ENCODE data around the gene ASB2. TPM values are rescaled to one million over a fixed set of nuclear protein-coding genes. Genes with fewer than 3 reads are reported as not detected.

Gene ASB2
- total and polyA plus RNA-seq, 8 donors: 2.0 to 199 (median 18.7) TPM

DNA sequence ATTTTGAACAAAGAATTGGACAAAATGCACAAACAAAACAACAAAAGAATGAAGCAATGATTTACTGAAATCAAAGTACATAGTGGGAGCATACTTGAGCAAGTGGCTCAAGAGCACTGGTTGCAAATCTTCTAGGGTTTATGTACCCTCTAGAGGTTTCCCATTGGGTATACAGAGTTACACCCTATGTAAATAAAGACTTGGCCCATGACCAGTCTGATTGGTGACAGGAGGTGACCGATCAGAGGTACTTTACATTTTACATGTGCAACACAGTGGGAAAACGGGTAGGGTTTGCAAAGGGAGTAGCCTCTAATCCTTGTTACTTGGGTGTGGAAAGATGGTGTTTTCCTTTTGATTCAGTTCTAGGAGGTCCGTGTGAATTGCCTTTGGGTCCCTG is 59.9 kb downstream of the ASB2 start:
- TF ChIP-seq CTCF (IDR thresholded peaks at IDR 0.05) (no peak), EP300 (IDR thresholded peaks at IDR 0.05) (no peak), POLR2A (IDR thresholded peaks at IDR 0.05) (no peak), POLR2AphosphoS5 (IDR thresholded peaks at IDR 0.05) (peak in 1 of 3 donors; percentile 44)
- no peak overlapping the region for H3K4me3 ChIP-seq
- intact Hi-C loops (cut with DNase I; ENCODE audit: low total_unique reads): no loop called here
- 26 to 50% (median 40%) methylated on average over 3 of the region's 3 CpGs for WGBS, 5 donors
- peak overlapping the region; percentile 62 to 86 (median 74) for H3K27ac ChIP-seq
- peaks cover 0 to 14% (median 3%) of the 10 kb centered on the region in 4 donors for H3K9me3 ChIP-seq
- no peaks in the 10 kb centered on the region for H3K36me3 ChIP-seq
- DNase-seq: peak in 1 of 2 donors; percentile 67
- H3K27me3 ChIP-seq: no peaks in the 10 kb centered on the region
- H3K4me1 ChIP-seq: peaks cover 0 to 13% (median 8%) of the 10 kb centered on the region in 4 donors

- Histone ChIP-seq H3K27ac (peak overlapping the region; percentile 47 to 67 (median 62)), H3K4me1 (peaks cover 0 to 13% (median 8%) of the 10 kb centered on the region in 4 donors), H3K9me3 (peaks cover 0 to 14% (median 3%) of the 10 kb centered on the region in 4 donors), H3K36me3 (no peaks in the 10 kb centered on the region), H3K4me3 (no peak overlapping the region), H3K27me3 (no peaks in the 10 kb centered on the region)
- 22 to 34% (median 29%) methylated on average over 2 of the region's 2 CpGs for WGBS, 5 donors
- TF ChIP-seq EP300 (IDR thresholded peaks at IDR 0.05) (no peak), POLR2AphosphoS5 (IDR thresholded peaks at IDR 0.05) (no peak), CTCF (IDR thresholded peaks at IDR 0.05) (no peak), POLR2A (IDR thresholded peaks at IDR 0.05) (no peak)
- no peak for DNase-seq
- intact Hi-C loops (cut with DNase I; ENCODE audit: low total_unique reads): no loop called here
Observed at GRCh38 chr14:93915800-93916199, 60.6 kb downstream of the ASB2 start.

DNA sequence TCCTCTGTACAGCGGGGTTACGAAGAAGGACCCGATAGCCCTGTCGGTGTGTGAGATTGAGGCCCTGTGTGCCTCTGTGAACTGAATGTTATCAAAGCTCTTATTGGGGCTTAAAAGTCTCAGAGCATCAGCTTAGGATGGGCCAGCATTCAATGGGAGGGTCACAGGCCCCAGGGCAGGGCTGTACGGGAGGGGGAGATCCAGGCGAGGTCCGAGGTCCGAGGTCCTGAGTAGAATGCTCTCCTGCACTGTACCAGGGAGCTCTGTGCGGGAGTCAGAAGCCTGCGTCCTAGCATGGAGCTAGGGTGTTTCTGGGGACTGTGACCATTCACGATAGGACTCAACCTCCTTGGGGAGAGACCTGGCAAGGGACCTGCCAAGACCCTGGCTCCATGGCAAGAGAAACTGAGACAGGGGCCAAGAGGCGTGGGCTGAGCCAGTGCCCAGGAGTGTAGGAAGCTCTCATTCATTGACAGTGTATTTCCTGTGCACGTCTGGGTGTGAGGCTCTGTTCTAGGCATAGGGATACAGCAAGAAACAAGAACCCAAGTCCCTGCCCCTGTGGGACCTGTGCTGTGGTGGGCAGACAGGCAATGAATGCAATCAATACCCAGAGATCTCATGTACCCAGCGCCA is 61.2 kb downstream of the ASB2 start:
- no peak overlapping the region for H3K4me3 ChIP-seq
- H3K4me1 ChIP-seq: peaks cover 0 to 13% (median 8%) of the 10 kb centered on the region in 4 donors
- DNase-seq: no peak
- no peak for TF ChIP-seq CTCF (IDR thresholded peaks at IDR 0.05)
- intact Hi-C loops (cut with DNase I; ENCODE audit: low total_unique reads): no loop called here
- H3K27ac ChIP-seq: peak overlapping the region in 3 of 5 donors; percentile 9 to 62 (median 47)
- peaks cover 0 to 14% (median 3%) of the 10 kb centered on the region in 4 donors for H3K9me3 ChIP-seq
- no peaks in the 10 kb centered on the region for H3K36me3 ChIP-seq
- 79 to 87% (median 82%) methylated on average over 14 of the region's 14 CpGs for WGBS, 5 donors
- no peaks in the 10 kb centered on the region for H3K27me3 ChIP-seq

DNA sequence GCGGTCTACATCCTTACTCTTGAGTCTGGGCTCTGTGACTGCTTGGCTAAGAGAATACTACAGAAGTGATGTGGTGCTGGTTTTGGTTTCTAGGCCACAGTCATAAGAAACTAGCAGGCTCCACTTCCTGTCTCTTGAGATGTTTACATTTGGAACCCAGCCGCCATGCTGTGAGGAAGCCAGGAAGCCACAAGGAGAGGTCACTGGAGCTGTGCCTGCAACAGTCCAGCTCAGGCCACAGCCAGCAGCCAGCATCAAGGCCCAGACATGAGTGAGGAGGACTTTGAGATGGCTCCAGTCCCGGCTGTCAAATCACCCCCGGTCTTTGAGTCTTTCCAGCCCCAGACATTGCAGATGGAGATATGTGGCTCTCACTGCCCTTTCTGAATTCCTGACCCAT is 62.1 kb downstream of the ASB2 start:
- H3K36me3 ChIP-seq: no peaks in the 10 kb centered on the region
- peaks cover 0 to 6% (median 3%) of the 10 kb centered on the region in 4 donors for H3K9me3 ChIP-seq
- no peaks in the 10 kb centered on the region for H3K27me3 ChIP-seq
- intact Hi-C loops (cut with DNase I; ENCODE audit: low total_unique reads): no loop called here
- H3K4me3 ChIP-seq: no peak overlapping the region
- no peak overlapping the region for H3K27ac ChIP-seq
- WGBS, 5 donors: 75 to 91% (median 88%) methylated on average over 4 of the region's 4 CpGs
- peaks cover 0 to 13% (median 8%) of the 10 kb centered on the region in 4 donors for H3K4me1 ChIP-seq
- no peak for TF ChIP-seq EP300 (IDR thresholded peaks at IDR 0.05)
- TF ChIP-seq POLR2AphosphoS5 (IDR thresholded peaks at IDR 0.05): no peak
- no peak for TF ChIP-seq CTCF (IDR thresholded peaks at IDR 0.05)
- no peak for TF ChIP-seq POLR2A (IDR thresholded peaks at IDR 0.05)
- no peak for DNase-seq
